Measurements from ENCODE around the gene DLGAP5. TPM values are rescaled to one million over a fixed set of nuclear protein-coding genes. Genes with fewer than 3 reads are reported as not detected.

Gene DLGAP5
- total and polyA plus RNA-seq, 2 of the 4 experiments (the other 2 are of a cell fraction) = 14.9 to 19.0 TPM

- Histone ChIP-seq H3K79me1 (ENCODE audit: low read depth in 1 of 2, low read length in 2 of 2) (peaks cover 53 to 88% of the 10 kb centered on the region in 2 experiments), H3K9ac (ENCODE audit: low read depth, low read length) (peak overlapping the region; percentile 52; the same call in 1 of the 2 replicates), H3K18ac (ENCODE audit: low read depth, low read length) (no peak overlapping the region), H3K27me3 (ENCODE audit: control insufficient read depth, insufficient read depth, low read length) (no peaks in the 10 kb centered on the region), H2AK5ac (ENCODE audit: low read depth, low read length) (peak overlapping the region; percentile 87; the same call in 1 of the 2 replicates), H3K4me3 (ENCODE audit: insufficient read depth, low read depth, low read length) (no peak overlapping the region), H4K8ac (ENCODE audit: low read depth in 2 of 2, low read length in 2 of 2) (no peak overlapping the region), H3K36me3 (ENCODE audit: control insufficient read depth, insufficient read depth, low read length) (peaks cover 31% of the 10 kb centered on the region), H3K4me2 (ENCODE audit: low read depth, low read length) (no peak overlapping the region), H3K9me3 (ENCODE audit: control insufficient read depth, insufficient read depth, low read length) (no peaks in the 10 kb centered on the region), H3K4ac (ENCODE audit: low read depth, low read length) (peak overlapping the region; percentile 68; the same call in 1 of the 2 replicates), H3K23ac (ENCODE audit: low read depth, low read length) (no peak overlapping the region), H2AK9ac (replicated peaks; ENCODE audit: low read depth, low read length, poor library complexity) (no peak overlapping the region), H4K20me1 (ENCODE audit: insufficient read depth, low read length) (peaks cover 59% of the 10 kb centered on the region), H3K27ac (ENCODE audit: insufficient read depth, low read length) (no peak overlapping the region; the same call in 1 of the 2 replicates), H3K14ac (replicated peaks; ENCODE audit: low read depth, low read length) (peak overlapping the region; percentile 60), H2BK5ac (ENCODE audit: low read depth, low read length, poor library complexity, severe bottlenecking) (peak overlapping the region; percentile 71), H2BK15ac (ENCODE audit: low read depth, low read length) (peak overlapping the region; percentile 47; the same call in 1 of the 3 replicates), H2BK120ac (ENCODE audit: low read depth, low read length) (no peak overlapping the region), H3K9me1 (ENCODE audit: insufficient read depth, low read length) (peaks cover 35% of the 10 kb centered on the region), H4K91ac (ENCODE audit: insufficient read depth, low read depth, low read length) (no peak overlapping the region), H2BK20ac (ENCODE audit: low read depth, low read length) (no peak overlapping the region), H4K5ac (ENCODE audit: low read depth, low read length) (no peak overlapping the region), H3K4me1 (ENCODE audit: control insufficient read depth, insufficient read depth, low read length) (peaks cover 14% of the 10 kb centered on the region), H3K56ac (ENCODE audit: extremely low read depth, insufficient read depth, low read length) (no peak overlapping the region), H2AFZ (replicated peaks; ENCODE audit: low read length, poor library complexity) (no peak overlapping the region)
- in situ Hi-C loops (cut with MboI; ENCODE audit: low sequenced_read_pairs) = no loop called here
- DNase-seq = peak; percentile 79
- ATAC-seq (ENCODE audit: low read depth) = peak; percentile 54
- dilution Hi-C loops (cut with HindIII; ENCODE audit: low sequenced_read_pairs, unreplicated experiment) = no loop called here
- no peak; the same call in 1 of the 2 replicates for TF ChIP-seq FOS (IDR thresholded peaks at IDR 0.05; ENCODE audit: low read depth, low read length)
- TF ChIP-seq RCOR1 (IDR thresholded peaks at IDR 0.05; ENCODE audit: insufficient replicate concordance, low read length) = no peak
- no peak for TF ChIP-seq POLR2A (IDR thresholded peaks at IDR 0.05; ENCODE audit: low read depth, low read length)
- no peak for TF ChIP-seq USF2 (IDR thresholded peaks at IDR 0.05; ENCODE audit: low read depth, low read length)
- TF ChIP-seq BHLHE40 (IDR thresholded peaks at IDR 0.05; ENCODE audit: low read depth, low read length) = no peak
- no peak for TF ChIP-seq ELK1 (IDR thresholded peaks at IDR 0.05; ENCODE audit: borderline replicate concordance, low read depth, low read length)
- no peak for TF ChIP-seq NFE2L2 (IDR thresholded peaks at IDR 0.05; ENCODE audit: low read depth, low read length)
- TF ChIP-seq RAD21 (IDR thresholded peaks at IDR 0.05; ENCODE audit: low read length) = no peak
- no peak for TF ChIP-seq CTCF (conservative IDR thresholded peaks at IDR 0.05; ENCODE audit: low read depth, low read length)
- TF ChIP-seq RFX5 (IDR thresholded peaks at IDR 0.05; ENCODE audit: low read depth, low read length) = no peak
- no peak for TF ChIP-seq SMC3 (IDR thresholded peaks at IDR 0.05; ENCODE audit: low read depth, low read length)
- TF ChIP-seq CHD1 (IDR thresholded peaks at IDR 0.05; ENCODE audit: low read depth, low read length) = no peak
- TF ChIP-seq MAFK (IDR thresholded peaks at IDR 0.05; ENCODE audit: low read depth, low read length) = no peak
- no peak for TF ChIP-seq MXI1 (IDR thresholded peaks at IDR 0.05; ENCODE audit: borderline replicate concordance, low read depth, low read length)
- TF ChIP-seq CEBPB (IDR thresholded peaks at IDR 0.05; ENCODE audit: low read depth, low read length) = no peak
- TF ChIP-seq MAZ (IDR thresholded peaks at IDR 0.05; ENCODE audit: borderline replicate concordance, low read depth, low read length) = no peak
- WGBS, 2 experiments (ENCODE audit: extremely low coverage in 2 of 2, insufficient read length in 1 of 2) = no CpG with 5 or more reads among the region's 3 CpGs
- no TSS peak for BruUV-seq (replicated peaks)
- intact Hi-C loops (cut with micrococcal nuclease) = loop anchor here (2.0 kb wide), 1 partner anchor 47 kb away; no protein-coding TSS in a partner anchor
- ChIA-PET POLR2A (ENCODE audit: unreplicated experiment) (interaction anchor here (0.9 kb wide), 1 partner anchor 28 kb away, joined by 5 read pairs; no protein-coding TSS in a partner anchor), CTCF (interaction anchor here (0.7 to 1.4 kb wide), 2 partner anchors 45 to 64 kb away, joined by 3 to 7 read pairs; no protein-coding TSS in a partner anchor)
These were observed 55.1 kb downstream of the DLGAP5 start for GRCh38 chr14:55136241-55136640.
